HepG2 (cell line): ENCODE measurements around the gene SLC22A23. TPM values are rescaled to one million over a fixed set of nuclear protein-coding genes. Genes with fewer than 3 reads are reported as not detected.
A peak's percentile ranks its signal among the peaks of the same experiment; 100 is the strongest.

ENCODE experiments used
- AGO2 ChIP-seq: fragments of 200-400 bp; formaldehyde crosslinking; optimal IDR thresholded peaks from 2 replicates; pipeline ENCODE3; 2017; ENCODE audit warnings: mild to moderate bottlenecking, low read depth, low read length, moderate library complexity
- BCL3 ChIP-seq: sonication (generic); formaldehyde crosslinking; IDR thresholded peaks from 2 replicates; pipeline ENCODE4 v1.5.1; 2020; ENCODE audit warnings: mild to moderate bottlenecking, missing genetic modification reagents, moderate library complexity
- BRF2 ChIP-seq: sonication (generic); formaldehyde crosslinking; IDR thresholded peaks from 2 replicates; pipeline ENCODE4 v1.8.1; 2022; ENCODE audit warnings: mild to moderate bottlenecking, missing genetic modification reagents
- GATAD1 ChIP-seq: IDR thresholded peaks from 2 replicates; pipeline ENCODE4 v1.6.1; 2016; ENCODE audit warnings: missing genetic modification reagents, missing compliant biosample characterization
- GLMP ChIP-seq: sonication (generic); formaldehyde crosslinking; IDR thresholded peaks from 2 replicates; pipeline ENCODE4 v1.9.0; 2021; ENCODE audit warnings: missing genetic modification reagents, mild to moderate bottlenecking, borderline replicate concordance
- NFYC ChIP-seq: IDR thresholded peaks from 2 replicates; pipeline ENCODE4 v1.6.1; 2016; ENCODE audit warnings: missing genetic modification reagents, missing compliant biosample characterization
- ZBTB7A ChIP-seq: sonication (generic); formaldehyde crosslinking; IDR thresholded peaks from 2 replicates; pipeline ENCODE4 v1.8.0; 2022; ENCODE audit warnings: mild to moderate bottlenecking, missing genetic modification reagents
- ZNF318 ChIP-seq: sonication (generic); formaldehyde crosslinking; IDR thresholded peaks from 2 replicates; pipeline ENCODE4 v1.4.0; 2020; ENCODE audit warnings: mild to moderate bottlenecking, missing genetic modification reagents
- ZNF441 ChIP-seq: sonication (generic); formaldehyde crosslinking; IDR thresholded peaks from 2 replicates; pipeline ENCODE4 v1.7.0; 2021; ENCODE audit warnings: missing genetic modification reagents, borderline replicate concordance
- ZNF687 ChIP-seq: sonication (generic); formaldehyde crosslinking; IDR thresholded peaks from 2 replicates; pipeline ENCODE4 v1.5.1; 2020; ENCODE audit warnings: mild to moderate bottlenecking, missing genetic modification reagents, moderate library complexity
- ZNF883 ChIP-seq: sonication (generic); formaldehyde crosslinking; IDR thresholded peaks from 2 replicates; pipeline ENCODE4 v1.5.1; 2020; ENCODE audit warnings: mild to moderate bottlenecking, missing genetic modification reagents; ENCODE audit errors: not compliant biosample characterization
- polyA plus RNA-seq, 8 experiments: library from polyadenylated mRNA; depleted of rRNA in 3 of 8; stranded (reverse) in 7 of 8; unstranded in 1 of 8; fragments of >200 nt; fragmentation: Illumina TruSeq in 4 of 8; extraction: Trizol in 4 of 8; gene quantifications; 2 replicates each; pipeline versions ENCODE4 v1.2.1 to v1.2.3, GENCODE V29; 2011 to 2016; ENCODE audit warnings: low read depth in 4 of 8, missing spikeins in 1 of 8, mixed read lengths in 1 of 8; ENCODE audit not compliant: insufficient read depth in 1 of 8
- total RNA-seq, 5 experiments: library from RNA; depleted of rRNA; stranded (reverse); fragments of >200 nt; fragmentation: Illumina TruSeq; extraction: Trizol; gene quantifications; 2 replicates each; pipeline ENCODE4 v1.2.3, GENCODE V29; 2016; ENCODE audit warnings: low read depth in 1 of 5

The SLC22A23 gene
- total and polyA plus RNA-seq, 2 of the 13 experiments (the other 11 are each of a cell fraction or from before 2014, with no cell fraction given): 11.8 to 17.5 TPM

GRCh38 chr6:3288711-3289663, 167.9 kb downstream of the SLC22A23 start (continued):
- no peak for TF ChIP-seq ZNF318
- TF ChIP-seq ZNF441: no peak
- TF ChIP-seq BRF2 (CRISPR knock-in tag): no peak
- TF ChIP-seq AGO2: peak; percentile 91
- TF ChIP-seq BCL3: no peak
- TF ChIP-seq GLMP (CRISPR knock-in tag): no peak
- no peak for TF ChIP-seq NFYC
- TF ChIP-seq ZNF687 (CRISPR knock-in tag): 0 out of 2 replicates have a peak, but pooled peaks have one; percentile 15
- TF ChIP-seq ZNF883: peak; percentile 55
- TF ChIP-seq GATAD1 (CRISPR knock-in tag): no peak
- no peak for TF ChIP-seq ZBTB7A
